DMS79 treated with DMSO at 0.1 percent for 48 hours (cell line): ENCODE results near the gene TSPAN9.

Experiments used
- DNase-seq: peaks from one replicate; lab custom pipeline; 2025; lab: John Stamatoyannopoulos, UW

TSPAN9 gene

GRCh38 chr12:3250576-3250975 lies 173.4 kb downstream of the TSPAN9 start:
- no peak for DNase-seq

DNA sequence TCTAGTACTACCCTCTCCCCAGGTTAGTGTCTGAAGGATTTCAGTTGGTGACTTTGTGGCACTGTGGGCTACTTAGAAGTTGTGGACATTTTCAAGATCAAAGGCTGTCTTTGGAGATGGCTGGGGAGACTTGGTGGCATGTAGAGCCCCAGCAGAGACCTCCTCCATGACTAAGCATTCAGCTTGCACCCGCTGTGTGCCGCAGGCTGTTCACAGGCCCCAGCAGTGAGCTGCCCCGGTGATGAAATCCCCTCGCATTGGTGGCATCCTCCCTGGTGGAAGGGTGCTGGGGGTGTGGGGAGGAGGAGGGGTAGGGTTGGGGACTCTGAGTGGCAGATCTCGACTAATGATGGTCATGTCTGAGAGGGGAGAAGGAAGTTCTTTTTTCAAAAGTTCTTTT lies 173.9 kb downstream of the TSPAN9 start:
- DNase-seq, result no peak

- no peak for DNase-seq
These were observed 174.5 kb downstream of the TSPAN9 start for GRCh38 chr12:3251691-3252090.

DNA sequence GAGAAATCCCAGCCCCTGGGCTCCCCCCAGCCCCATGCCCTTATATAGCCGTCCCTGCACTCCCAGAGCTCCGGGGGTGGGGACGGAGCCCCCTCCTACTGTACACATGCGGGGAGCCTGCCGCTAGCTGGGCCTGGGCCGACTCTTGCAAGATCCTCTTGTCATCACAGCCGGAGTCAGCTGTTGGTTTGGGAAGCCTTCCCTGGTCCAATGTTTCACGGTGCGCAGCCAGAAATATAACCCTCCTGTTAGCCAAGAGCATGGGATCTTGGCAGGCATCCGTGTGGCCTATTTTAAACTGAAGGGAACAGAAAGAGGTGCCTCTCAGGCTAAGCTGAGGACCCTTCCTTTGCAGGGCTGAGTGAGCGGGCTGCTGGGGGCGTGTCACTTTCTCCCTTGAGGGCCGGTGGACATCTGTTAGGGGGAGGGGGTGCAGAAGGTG lies 175.3 kb downstream of the TSPAN9 start:
- DNase-seq, result peak; percentile 84

DNA sequence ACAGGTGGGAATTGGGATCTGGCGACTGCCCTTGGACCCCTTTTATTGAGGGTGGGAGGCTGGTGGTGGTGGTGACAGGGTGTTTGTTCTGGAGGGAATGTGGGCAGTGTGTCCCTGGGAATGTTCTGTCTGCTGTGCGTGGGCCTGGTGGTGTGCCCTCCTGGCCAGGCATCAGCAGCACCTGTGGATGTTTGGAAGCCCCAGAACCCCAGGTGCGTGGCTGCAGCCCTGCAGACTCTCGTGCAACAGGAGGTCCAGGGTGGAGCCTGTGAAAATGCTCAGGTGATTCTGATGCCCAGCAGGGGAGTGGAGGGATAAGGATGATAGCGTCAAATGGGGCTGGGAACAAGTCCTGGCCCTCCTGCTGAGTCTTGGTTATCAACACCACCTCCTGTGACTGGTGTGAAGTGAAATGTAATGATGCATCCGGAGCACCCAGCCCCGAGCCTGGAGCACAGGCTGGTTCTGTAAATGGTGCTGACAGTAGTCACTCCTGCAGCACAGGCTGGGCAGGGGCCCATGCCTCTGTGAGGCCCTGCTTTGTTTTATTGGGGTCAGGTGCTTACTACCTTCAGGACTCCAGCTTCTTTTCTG lies 176.6 kb downstream of the TSPAN9 start:
- no peak for DNase-seq

- no peak for DNase-seq
These were observed 177.9 kb downstream of the TSPAN9 start for GRCh38 chr12:3255057-3255456.

- DNase-seq, result no peak
These were observed 179.0 kb downstream of the TSPAN9 start for GRCh38 chr12:3256103-3256631.

- DNase-seq, result no peak
These were observed 180.2 kb downstream of the TSPAN9 start for GRCh38 chr12:3257411-3257810.

DNA sequence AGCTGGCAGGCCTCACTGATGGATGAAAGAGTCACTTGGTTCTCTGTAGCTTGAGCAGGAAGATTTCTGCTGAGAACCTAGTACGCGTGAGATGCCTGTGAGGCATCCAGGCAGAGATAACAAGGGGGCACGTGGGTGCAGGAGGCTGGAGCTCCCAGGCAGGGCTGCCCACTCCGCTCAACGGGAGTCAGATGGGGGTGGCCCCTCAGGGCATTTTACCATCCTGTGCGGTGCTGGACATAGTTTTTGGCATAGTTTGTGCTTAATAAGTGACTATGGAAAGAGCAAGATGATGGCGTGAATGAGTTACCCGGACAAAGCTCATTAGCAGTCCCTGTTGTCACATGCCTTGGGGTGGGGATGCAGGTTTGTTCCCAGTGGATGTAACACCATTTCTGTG lies 182.8 kb downstream of the TSPAN9 start:
- no peak for DNase-seq

GRCh38 chr12:3261782-3262359 lies 184.7 kb downstream of the TSPAN9 start:
- no peak for DNase-seq

DNA sequence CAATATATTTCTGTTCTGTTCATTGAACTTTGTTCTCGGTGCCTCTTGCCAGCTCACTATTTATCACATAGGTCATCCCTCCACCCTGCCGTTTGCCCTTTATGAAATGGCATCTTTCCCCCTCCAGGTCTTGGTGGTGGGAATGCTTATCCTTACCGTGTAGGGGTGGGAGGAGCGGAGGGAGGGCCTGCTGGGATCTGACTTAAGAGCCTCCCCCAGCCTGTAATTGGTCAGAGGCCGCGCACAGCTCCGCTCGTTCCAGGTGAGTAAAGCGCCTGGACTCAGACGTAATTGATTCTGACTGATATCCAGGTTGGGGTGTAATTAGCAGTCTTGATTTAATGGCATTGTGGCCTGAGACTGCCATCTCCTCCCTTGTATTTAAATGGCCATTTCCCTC lies 185.3 kb downstream of the TSPAN9 start:
- no peak for DNase-seq

DNA sequence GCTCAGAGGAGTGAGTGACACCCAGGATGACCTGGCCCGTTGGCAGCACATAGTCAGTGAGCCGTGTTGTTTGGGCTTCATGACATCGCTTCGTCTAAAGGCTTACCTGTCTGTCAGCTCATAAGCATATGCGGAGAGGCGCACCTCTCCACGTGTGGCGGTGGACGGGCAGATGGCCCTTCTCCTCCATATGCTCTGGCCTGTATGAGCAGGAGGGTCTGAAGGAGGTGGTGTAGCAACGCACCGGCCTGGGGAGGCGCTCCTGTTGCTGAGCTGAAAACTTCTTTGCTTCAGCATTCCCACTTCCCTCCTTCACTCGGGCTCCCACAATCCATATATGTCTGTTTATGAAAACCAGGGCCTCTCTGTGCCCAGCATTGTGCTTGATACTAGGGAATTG lies 186.1 kb downstream of the TSPAN9 start:
- DNase-seq, result no peak

- no peak for DNase-seq
These were observed 187.1 kb downstream of the TSPAN9 start for GRCh38 chr12:3263939-3264922.

DNA sequence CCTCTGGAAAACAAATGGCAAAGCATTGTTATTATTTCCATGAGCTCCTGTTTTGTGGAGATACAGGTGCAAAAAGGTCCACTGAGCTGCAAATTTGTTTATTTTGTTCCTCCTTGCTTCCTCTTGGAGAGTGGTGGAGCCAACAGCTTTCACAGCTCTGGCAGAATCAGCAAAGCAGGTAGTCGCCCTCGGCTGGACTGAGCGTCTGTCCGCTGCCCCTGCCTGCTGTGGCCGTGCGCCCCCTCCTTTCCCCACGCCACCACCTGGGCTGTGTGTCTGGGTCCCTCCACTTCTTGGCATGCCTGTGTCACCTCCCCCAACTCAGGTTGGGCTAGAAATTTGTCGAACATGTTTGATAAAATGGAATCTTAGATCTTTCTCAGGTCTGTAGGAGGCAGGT lies 188.2 kb downstream of the TSPAN9 start:
- no peak for DNase-seq

- DNase-seq, result no peak
These were observed 189.5 kb downstream of the TSPAN9 start for GRCh38 chr12:3266638-3267037.

DNA sequence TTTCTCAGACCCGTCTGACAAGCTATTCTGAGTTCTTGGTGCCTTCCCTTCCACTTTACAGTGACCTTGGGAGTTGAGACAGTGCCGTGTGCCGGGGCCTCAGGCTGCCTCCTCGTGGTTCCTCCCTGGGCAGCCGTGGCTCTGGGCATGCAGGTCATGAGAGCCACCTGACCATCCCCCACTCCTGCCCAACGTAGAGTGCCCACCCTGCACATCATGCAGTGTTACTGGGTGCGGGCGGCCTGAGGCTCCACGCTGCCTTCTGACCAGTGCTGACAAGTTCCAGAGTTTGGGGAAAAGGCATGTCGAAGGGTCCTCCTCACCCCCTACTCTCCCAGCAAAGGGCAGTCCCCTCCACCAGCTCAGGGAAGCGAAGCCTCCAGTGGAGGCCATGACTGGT lies 190.5 kb downstream of the TSPAN9 start:
- no peak for DNase-seq

GRCh38 chr12:3269594-3269993 lies 192.4 kb downstream of the TSPAN9 start:
- no peak for DNase-seq

- no peak for DNase-seq
These were observed 194.0 kb downstream of the TSPAN9 start for GRCh38 chr12:3271146-3271545.

DNA sequence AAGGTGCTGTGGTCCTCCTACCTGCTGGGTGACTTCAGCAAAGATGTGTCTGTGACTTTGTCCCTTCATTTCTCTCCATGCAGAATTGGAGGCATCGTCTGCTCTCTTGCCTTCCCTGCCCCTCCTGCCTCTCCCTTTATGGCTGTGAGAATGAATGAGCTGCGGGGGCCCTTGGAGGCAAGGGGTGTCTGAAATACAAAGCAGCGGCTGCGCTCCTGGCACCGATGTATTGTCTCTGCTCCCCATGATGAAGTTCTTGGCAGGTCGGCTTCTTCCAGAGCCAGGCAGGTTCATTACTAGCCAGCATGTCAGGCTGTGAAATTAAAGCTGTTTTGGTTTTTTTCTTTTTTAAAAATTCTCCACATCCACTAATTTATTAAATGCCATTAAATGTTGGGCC lies 194.5 kb downstream of the TSPAN9 start:
- no peak for DNase-seq

- DNase-seq, result no peak
These were observed 195.8 kb downstream of the TSPAN9 start for GRCh38 chr12:3272958-3273357.

DNA sequence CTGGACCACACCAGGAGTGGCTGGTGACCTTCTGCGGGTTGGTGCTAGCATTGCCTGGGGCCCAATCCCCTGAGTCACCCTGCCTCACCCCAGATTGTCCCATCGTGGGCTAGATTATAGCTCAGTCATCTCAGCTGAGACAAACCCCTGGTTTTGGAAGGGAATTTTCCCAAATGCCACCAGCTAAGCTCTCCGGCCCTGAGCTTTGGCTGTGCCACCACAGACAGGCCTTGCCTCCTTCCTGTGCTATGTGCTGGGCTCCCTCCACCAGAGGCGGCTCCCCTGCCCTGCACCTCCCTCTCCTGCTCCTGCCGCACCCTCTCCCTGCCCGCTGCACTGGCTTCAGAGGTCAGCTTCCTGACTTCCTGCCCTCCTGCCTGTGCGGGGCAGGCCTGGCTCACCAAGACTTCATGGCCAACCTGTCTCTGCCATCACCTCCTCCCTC lies 196.3 kb downstream of the TSPAN9 start:
- DNase-seq, result no peak

GRCh38 chr12:3274664-3275063 lies 197.5 kb downstream of the TSPAN9 start:
- DNase-seq, result no peak
